HepG2 (cell line): ENCODE results near the gene HOXB6. TPM values are rescaled to one million over a fixed set of nuclear protein-coding genes. Genes with fewer than 3 reads are reported as not detected.

ENCODE experiments used
- ATAC-seq: fragments of 200-7000 bp; cut with Tn5 transposase; 3 replicates; pipeline ENCODE4 v1.9.1; 2020; ENCODE audit warnings: mild to moderate bottlenecking, moderate library complexity
- BruUV-seq: library from RNA; stranded (reverse); fragments of 400-500 nt; replicated peaks from 2 replicates; lab custom pipeline; 2021; lab: Mats Ljungman, UMichigan
- CTCF ChIA-PET: fragments of 300-600 bp; formaldehyde crosslinking; extraction: SDS; loops from one replicate; lab custom pipeline; 2021; ENCODE audit warnings: low total read pairs, inconsistent platforms, low intra/inter-chr PET ratio; lab: Yijun Ruan, JAX
- POLR2A ChIA-PET: fragments of 350-600 bp; sonication (Branson Sonifier 250); formaldehyde crosslinking; loops from one replicate; lab custom pipeline; 2020; ENCODE audit warnings: antibody characterized with exemption, inconsistent platforms; lab: Yijun Ruan, JAX
- DNase-seq: peaks from one replicate; pipeline ENCODE4 v3.0.0-alpha.2; 2015; ENCODE audit warnings: low spot score
- FAIRE-seq: peaks from 3 replicates; lab custom pipeline; 2011; peaks lifted over from hg19 to GRCh38; lab: Jason Lieb, UNC
- H2AFZ ChIP-seq: one replicate; pipeline ENCODE4 v1.6.1; 2011; ENCODE audit warnings: low read length, inconsistent platforms
- H3K27ac ChIP-seq: fragments of 300-600 bp; 3 replicates; pipeline ENCODE4 v1.8.0; 2011; ENCODE audit warnings: mixed run types, mild to moderate bottlenecking, mixed read lengths, low read length, inconsistent platforms; ENCODE audit not compliant: insufficient read depth; ENCODE audit errors: extremely low read length
- H3K27me3 ChIP-seq, 2 experiments: fragments of 200-600 bp in 1 of 2; 2 replicates in 1 of 2; 3 replicates in 1 of 2; pipeline versions ENCODE4 v1.6.0 to v1.8.0; 2011; ENCODE audit warnings: low read length in 2 of 2, mild to moderate bottlenecking in 2 of 2, moderate library complexity in 2 of 2, inconsistent platforms in 1 of 2; ENCODE audit not compliant: insufficient read depth in 2 of 2, control insufficient read depth in 1 of 2
- H3K36me3 ChIP-seq, 2 experiments: fragments of 200-600 bp in 1 of 2; replicated peaks in 1 of 2; 2 replicates in 1 of 2; 3 replicates in 1 of 2; pipeline versions ENCODE4 v1.5.1 to v1.8.0; 2011; ENCODE audit warnings: low read length in 2 of 2, inconsistent platforms in 1 of 2; ENCODE audit not compliant: insufficient read depth in 2 of 2, control insufficient read depth in 1 of 2
- H3K4me1 ChIP-seq: 2 replicates; pipeline ENCODE4 v1.5.1; 2012; ENCODE audit warnings: low read length, inconsistent platforms; ENCODE audit not compliant: insufficient read depth
- H3K4me2 ChIP-seq: 2 replicates; pipeline ENCODE4 v1.6.0; 2011; ENCODE audit warnings: low read depth, low read length, inconsistent platforms
- H3K4me3 ChIP-seq, 3 experiments: fragments of 200-600 bp in 1 of 3; sonication (generic), shearing (Covaris generic) in 1 of 3; replicated peaks in 1 of 3; 2 replicates each; pipeline ENCODE4 v1.5.1; 2011 to 2016; ENCODE audit warnings: low read length in 3 of 3, inconsistent platforms in 2 of 3, low read depth in 2 of 3, mild to moderate bottlenecking in 2 of 3, control low read depth in 1 of 3, mixed read lengths in 1 of 3; ENCODE audit not compliant: insufficient read depth in 1 of 3
- H3K79me2 ChIP-seq: one replicate; pipeline ENCODE4 v1.6.1; 2011; ENCODE audit warnings: low read length, inconsistent platforms; ENCODE audit not compliant: insufficient read depth
- H3K9ac ChIP-seq: 2 replicates; pipeline ENCODE4 v1.6.0; 2011; ENCODE audit warnings: mild to moderate bottlenecking, low read depth, low read length, inconsistent platforms; ENCODE audit not compliant: insufficient read depth
- H3K9me3 ChIP-seq: 2 replicates; pipeline ENCODE4 v1.5.1; 2012; ENCODE audit warnings: mild to moderate bottlenecking, low read length
- H4K20me1 ChIP-seq: 2 replicates; pipeline ENCODE4 v1.6.0; 2011; ENCODE audit warnings: inconsistent platforms, mild to moderate bottlenecking, low read length, moderate library complexity; ENCODE audit not compliant: insufficient read depth
- GZF1 ChIP-seq: sonication (generic); formaldehyde crosslinking; IDR thresholded peaks from 2 replicates; pipeline ENCODE4 v1.5.1; 2020; ENCODE audit warnings: mild to moderate bottlenecking, missing genetic modification reagents
- KLF9 ChIP-seq: IDR thresholded peaks from 2 replicates; pipeline ENCODE4 v1.6.1; 2016; ENCODE audit warnings: low read depth
- MXD1 ChIP-seq: sonication (generic); formaldehyde crosslinking; IDR thresholded peaks from 2 replicates; pipeline ENCODE4 v1.4.0; 2020; ENCODE audit warnings: mild to moderate bottlenecking, missing genetic modification reagents
- MXD3 ChIP-seq: IDR thresholded peaks from 2 replicates; pipeline ENCODE4 v1.6.1; 2016; ENCODE audit warnings: mild to moderate bottlenecking, missing biosample characterization, missing genetic modification reagents
- RELA ChIP-seq: sonication (generic); formaldehyde crosslinking; IDR thresholded peaks from 2 replicates; pipeline ENCODE4 v1.4.0; 2020; ENCODE audit warnings: missing genetic modification reagents
- REST ChIP-seq, 2 experiments: IDR thresholded peaks; 2 replicates each; pipeline ENCODE4 v1.6.1; 2011 to 2012; ENCODE audit warnings: low read length in 2 of 2, borderline replicate concordance in 1 of 2, low read depth in 1 of 2, mild to moderate bottlenecking in 1 of 2, moderate library complexity in 1 of 2
- SMYD3 ChIP-seq: sonication (generic); formaldehyde crosslinking; IDR thresholded peaks from 2 replicates; pipeline ENCODE4 v1.8.1; 2023; ENCODE audit warnings: mild to moderate bottlenecking, missing genetic modification reagents
- ZBTB38 ChIP-seq: sonication (generic); formaldehyde crosslinking; IDR thresholded peaks from 2 replicates; pipeline ENCODE4 v1.5.1; 2020; ENCODE audit warnings: mild to moderate bottlenecking, missing genetic modification reagents
- ZNF260 ChIP-seq: sonication (generic); formaldehyde crosslinking; IDR thresholded peaks from 2 replicates; pipeline ENCODE4 v1.4.0; 2020; ENCODE audit warnings: missing genetic modification reagents, low read depth, mild to moderate bottlenecking, borderline replicate concordance
- ZNF326 ChIP-seq: sonication (generic); formaldehyde crosslinking; IDR thresholded peaks from 2 replicates; pipeline ENCODE4 v1.4.0; 2020; ENCODE audit warnings: missing genetic modification reagents, borderline replicate concordance
- WGBS: methylation state at CpG from one replicate; pipeline ENCODE4 v1.1.6; 2017; ENCODE audit warnings: low lambda C conversion rate; 5-methylcytosine and 5-hydroxymethylcytosine counted together
- in situ Hi-C: cut with HindIII; loops from 2 replicates; pipeline ENCODE4 v1.10.0; 2017; ENCODE audit warnings: low pct_unique_long_range_greater_than_20kb; ENCODE audit not compliant: extremely low pct_ligation_motif_present
- intact Hi-C: fragments of 100-400 bp; cut with micrococcal nuclease; formaldehyde crosslinking; loops from one replicate; pipeline ENCODE4 v1.10.0; 2022; ENCODE audit not compliant: unreplicated experiment
- polyA plus RNA-seq, 8 experiments: library from polyadenylated mRNA; depleted of rRNA in 3 of 8; stranded (reverse) in 7 of 8; unstranded in 1 of 8; fragments of >200 nt; fragmentation: Illumina TruSeq in 4 of 8; extraction: Trizol in 4 of 8; gene quantifications; 2 replicates each; pipeline versions ENCODE4 v1.2.1 to v1.2.3, GENCODE V29; 2011 to 2016; ENCODE audit warnings: low read depth in 4 of 8, missing spikeins in 1 of 8, mixed read lengths in 1 of 8; ENCODE audit not compliant: insufficient read depth in 1 of 8
- total RNA-seq, 5 experiments: library from RNA; depleted of rRNA; stranded (reverse); fragments of >200 nt; fragmentation: Illumina TruSeq; extraction: Trizol; gene quantifications; 2 replicates each; pipeline ENCODE4 v1.2.3, GENCODE V29; 2016; ENCODE audit warnings: low read depth in 1 of 5

Gene HOXB6
- total and polyA plus RNA-seq, 2 of the 13 experiments (the other 11 are each of a cell fraction or from before 2014, with no cell fraction given), result not detected

GRCh38 chr17:48605991-48606891 lies 1.5 kb upstream of the HOXB6 start (continued):
- TF ChIP-seq ZBTB38, result no peak
- TF ChIP-seq ZNF326 (CRISPR knock-in tag), result no peak
- TF ChIP-seq REST (IDR thresholded peaks at IDR 0.05; ENCODE audit: borderline replicate concordance in 1 of 2, low read depth in 1 of 2, low read length in 2 of 2), result no peak
- TF ChIP-seq MXD3 (CRISPR knock-in tag), result no peak
- TF ChIP-seq SMYD3 (CRISPR knock-in tag), result no peak

GRCh38 chr17:48605409-48605919 lies 678 bp upstream of the HOXB6 start:
- Histone ChIP-seq H3K27me3 (peaks cover 24 to 95% of the 10 kb centered on the region in 2 experiments; a peak in 4 of 5 replicates), H3K36me3 (no peaks in the 10 kb centered on the region), H3K27ac (no peak overlapping the region), H3K79me2 (no peaks in the 10 kb centered on the region), H3K9me3 (no peaks in the 10 kb centered on the region)
- FAIRE-seq (no peak), ATAC-seq (no peak)
- BruUV-seq, result no TSS peak
- CTCF ChIA-PET, result no interaction called here
- 32% methylated on average over 9 of the region's 10 CpGs for WGBS
- POLR2A ChIA-PET, result no interaction called here
- intact Hi-C loops, result no loop called here
- TF ChIP-seq ZNF260 (CRISPR knock-in tag) (no peak), RELA (CRISPR knock-in tag) (no peak), MXD1 (no peak), GZF1 (CRISPR knock-in tag) (no peak), KLF9 (no peak)
- TF ChIP-seq, all 625 proteins: peak for 0
- H4K20me1 ChIP-seq, result peaks cover 2% of the 10 kb centered on the region; the same call in 1 of the 2 replicates
- DNase-seq, result no peak
- no peak overlapping the region for H2AFZ ChIP-seq
- H3K4me2 ChIP-seq, result no peak overlapping the region
- H3K4me3 ChIP-seq, result no peak overlapping the region
- in situ Hi-C loops, result no loop called here
- no peak overlapping the region for H3K9ac ChIP-seq
- peaks cover 17% of the 10 kb centered on the region for H3K4me1 ChIP-seq
